GM10266 (cell line): ENCODE results near the gene TECPR1.

Experiments
- DNase-seq: peaks from one replicate; pipeline ENCODE4 v3.0.0; 2012; ENCODE audit errors: extremely low spot score
- CTCF ChIP-seq: IDR thresholded peaks from 2 replicates; pipeline ENCODE4 v1.5.1; 2012; ENCODE audit warnings: mild to moderate bottlenecking, low read depth; ENCODE audit not compliant: control insufficient read depth, insufficient read depth; ENCODE audit errors: missing control alignments

Gene TECPR1

DNA sequence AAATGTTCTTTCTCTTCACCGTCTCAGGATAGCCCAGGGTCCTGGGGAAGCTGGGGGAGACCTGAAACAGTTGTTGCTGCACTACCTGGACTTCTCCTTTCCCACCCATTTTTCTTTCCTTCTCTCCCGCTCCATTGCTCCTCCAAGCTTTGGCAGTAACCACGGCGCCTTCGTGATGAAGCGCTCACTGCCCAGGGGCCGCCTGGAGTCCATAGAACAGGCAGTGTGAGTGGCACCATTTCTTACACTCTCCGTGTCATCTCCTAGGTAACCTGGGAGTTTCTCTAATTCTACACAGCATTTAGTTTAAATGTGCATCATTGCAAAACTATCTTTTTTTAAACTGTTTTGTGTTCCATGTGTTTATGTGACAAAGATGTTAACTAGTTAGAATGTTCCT, 81.1 kb downstream of the TECPR1 start:
- DNase-seq: no peak
- no peak for TF ChIP-seq CTCF

GRCh38 chr7:98168904-98169621, 83.0 kb downstream of the TECPR1 start:
- TF ChIP-seq CTCF: no peak

GRCh38 chr7:98168181-98168903, 83.7 kb downstream of the TECPR1 start:
- DNase-seq: peak; percentile 86
- TF ChIP-seq CTCF: peak; percentile 65

More at GRCh38 chr7:98168904-98169621, 83.0 kb downstream of the TECPR1 start:
- no peak for DNase-seq

- TF ChIP-seq CTCF: no peak
- DNase-seq: no peak
Observed at GRCh38 chr7:98167653-98168052, 84.4 kb downstream of the TECPR1 start.

- no peak for DNase-seq
- no peak for TF ChIP-seq CTCF
Observed at GRCh38 chr7:98166668-98166970, 85.4 kb downstream of the TECPR1 start.

DNA sequence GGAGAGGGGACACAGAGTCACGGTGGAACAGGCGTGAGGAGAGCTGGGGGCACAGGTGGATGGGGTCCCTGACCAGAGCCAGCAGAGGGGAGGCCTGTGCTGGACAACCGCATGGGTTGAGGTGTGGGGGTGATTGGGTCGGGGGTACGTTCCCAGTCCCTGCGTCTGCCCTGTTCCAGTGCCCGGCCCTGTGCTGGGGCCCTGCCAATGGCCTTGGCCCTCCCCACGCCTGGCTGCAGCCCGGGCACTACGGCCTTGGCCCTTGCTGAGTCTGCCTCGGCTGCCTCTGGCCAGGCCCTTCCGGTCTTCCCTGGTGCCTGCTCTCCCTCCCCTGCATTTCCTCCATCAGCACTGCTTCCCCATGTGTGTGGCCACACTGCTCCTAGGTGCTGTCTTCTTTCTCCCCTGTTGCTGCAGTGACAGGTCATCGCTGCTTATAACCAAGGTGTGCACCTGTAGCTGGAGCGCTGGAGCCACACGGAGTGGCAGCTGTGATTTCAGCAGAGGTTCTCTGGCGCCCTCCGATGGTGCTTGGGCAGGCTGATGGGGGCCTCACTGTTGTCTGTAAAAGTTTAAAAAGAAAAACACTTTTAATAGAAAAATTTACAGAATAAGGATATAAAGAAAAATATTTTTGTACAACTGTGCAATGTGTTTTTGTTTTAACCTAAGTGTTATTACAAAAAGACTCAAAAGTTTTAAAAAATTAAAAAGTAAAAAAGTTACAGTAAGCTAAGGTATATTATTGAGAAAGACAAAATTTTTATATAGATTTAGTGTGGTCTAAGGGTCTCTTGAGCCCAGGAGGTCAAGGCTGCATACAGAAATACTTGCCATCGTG, 86.0 kb downstream of the TECPR1 start:
- DNase-seq: peak; percentile 64
- TF ChIP-seq CTCF: peak; percentile 50
